GM19452 (cell line): ENCODE measurements around the gene S100A1.
A peak's percentile ranks its signal among the peaks of the same experiment; 100 is the strongest.
"Not testable (repeated sequence)": the region's sequence is repeated elsewhere in the genome, so short reads cannot be mapped to it uniquely, and the experiment has no call there.

Source experiments
- ATAC-seq: cut with Tn5 transposase; IDR thresholded peaks from one replicate; pipeline ENCODE4 v1.9.1; 2021; ENCODE audit not compliant: unreplicated experiment

The S100A1 gene

DNA sequence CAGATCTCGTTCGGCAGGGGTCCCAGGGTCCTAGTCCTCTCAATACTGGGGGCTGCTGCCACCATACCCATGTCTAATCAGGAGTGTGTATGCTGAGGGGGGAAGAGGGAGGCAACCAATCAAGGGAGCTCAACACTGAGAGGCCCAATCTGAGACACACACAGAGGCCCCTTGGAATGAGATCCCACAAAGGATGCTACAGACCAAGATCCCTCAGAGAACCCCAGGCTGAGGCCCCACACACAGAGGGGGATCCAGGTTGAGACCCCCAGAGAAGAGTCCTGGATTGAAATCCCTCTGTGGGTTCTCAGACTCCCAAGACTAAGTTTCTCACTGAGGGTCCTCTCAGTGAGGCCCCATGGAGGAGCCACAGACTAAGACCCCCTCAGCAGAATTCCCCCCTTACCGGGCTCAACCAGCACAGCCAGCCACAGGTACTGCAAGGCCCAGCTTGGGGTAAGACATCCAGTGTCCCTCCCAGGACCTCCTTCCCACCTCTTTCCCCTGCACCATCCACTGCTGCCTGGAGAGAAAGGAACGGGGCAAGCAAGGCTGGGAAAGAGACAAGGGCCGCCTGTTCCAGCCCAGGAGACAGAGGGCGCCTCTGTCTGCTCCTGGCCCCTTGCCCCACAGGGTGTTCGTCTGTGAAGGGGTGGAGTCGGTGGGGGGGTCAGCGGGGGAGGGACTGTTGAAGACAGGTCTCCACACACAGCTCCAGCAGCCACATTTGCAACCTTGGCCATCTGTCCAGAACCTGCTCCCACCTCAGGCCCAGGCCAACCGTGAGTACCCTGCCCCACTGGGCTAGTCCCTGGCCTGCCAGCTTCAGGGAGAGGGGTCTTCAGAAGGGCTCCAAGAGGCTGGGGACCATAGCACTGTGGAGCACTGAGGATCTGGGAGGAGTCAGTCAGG lies at the start of gene S100A1:
Gene S100A1, plus strand, starts transcription at position 720 of the 912 bp plus-strand sequence. CDS start 2,088 bp downstream, outside the sequence.
- ATAC-seq: no peak

DNA sequence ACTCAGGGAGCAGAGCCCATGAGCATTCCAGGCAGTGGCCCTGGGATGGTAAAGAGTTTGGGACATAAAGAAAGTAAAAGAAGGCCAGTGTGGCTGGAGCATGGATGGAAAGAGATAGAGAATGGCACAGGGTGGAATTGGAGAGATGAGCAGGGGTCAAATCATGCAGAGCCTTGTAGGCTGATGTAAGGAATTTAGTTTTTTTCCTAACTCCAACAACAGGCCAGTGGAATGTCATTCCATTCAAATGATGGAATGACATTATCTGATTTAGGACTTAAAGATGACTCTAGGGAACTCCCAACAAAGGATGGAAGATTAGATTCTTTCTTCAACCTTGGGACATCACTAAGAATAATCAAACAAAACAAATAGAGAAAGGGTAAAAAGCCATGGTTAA lies 49.7 kb upstream of the S100A1 start:
- ATAC-seq: no peak

DNA sequence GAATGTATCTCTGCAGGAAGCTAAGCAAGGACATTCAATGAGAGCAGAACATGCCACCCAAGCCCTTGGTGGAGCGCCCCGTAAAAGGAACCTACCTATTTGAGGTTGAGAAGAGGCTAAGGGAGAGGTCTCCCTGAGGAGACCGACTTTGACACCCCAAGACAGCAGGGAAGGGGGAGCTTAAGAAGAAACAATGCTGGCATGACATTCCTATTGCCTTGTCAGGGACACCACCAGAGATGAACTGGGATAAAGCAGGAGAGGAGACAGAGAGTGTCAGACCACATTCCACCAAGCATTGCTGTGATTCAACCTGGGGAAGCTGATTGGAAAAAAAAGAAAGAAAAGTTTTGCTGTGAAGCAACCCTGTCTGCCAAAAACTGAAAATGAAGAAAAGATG lies 49.3 kb upstream of the S100A1 start:
- no peak for ATAC-seq

DNA sequence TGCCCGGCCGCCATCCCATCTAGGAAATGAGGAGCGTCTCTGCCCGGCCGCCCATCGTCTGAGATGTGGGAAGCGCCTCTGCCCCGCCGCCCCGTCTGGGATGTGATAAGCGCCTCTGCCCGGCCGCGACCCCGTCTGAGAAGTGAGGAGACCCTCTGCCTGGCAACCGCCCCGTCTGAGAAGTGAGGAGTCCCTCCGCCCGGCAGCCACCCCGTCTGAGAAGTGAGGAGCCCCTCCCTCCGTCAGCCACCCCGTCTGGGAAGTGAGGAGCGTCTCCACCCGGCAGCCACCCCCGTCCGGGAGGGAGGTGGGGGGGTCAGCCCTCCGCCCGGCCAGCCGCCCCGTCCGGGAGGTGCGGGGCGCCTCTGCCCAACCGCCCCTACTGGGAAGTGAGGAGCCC lies 45.4 kb upstream of the S100A1 start:
- not testable (repeated sequence) for ATAC-seq

DNA sequence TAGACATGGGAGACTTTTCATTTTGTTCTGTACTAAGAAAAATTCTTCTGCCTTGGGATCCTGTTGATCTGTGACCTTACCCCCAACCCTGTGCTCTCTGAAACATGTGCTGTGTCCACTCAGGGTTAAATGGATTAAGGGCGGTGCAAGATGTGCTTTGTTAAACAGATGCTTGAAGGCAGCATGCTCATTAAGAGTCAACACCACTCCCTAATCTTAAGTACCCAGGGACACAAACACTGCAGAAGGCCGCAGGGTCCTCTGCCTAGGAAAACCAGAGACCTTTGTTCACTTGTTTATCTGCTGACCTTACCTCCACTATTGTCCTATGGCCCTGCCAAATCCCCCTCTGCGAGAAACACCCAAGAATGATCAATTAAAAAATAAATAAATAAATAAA lies 44.7 kb upstream of the S100A1 start:
- not testable (repeated sequence) for ATAC-seq

DNA sequence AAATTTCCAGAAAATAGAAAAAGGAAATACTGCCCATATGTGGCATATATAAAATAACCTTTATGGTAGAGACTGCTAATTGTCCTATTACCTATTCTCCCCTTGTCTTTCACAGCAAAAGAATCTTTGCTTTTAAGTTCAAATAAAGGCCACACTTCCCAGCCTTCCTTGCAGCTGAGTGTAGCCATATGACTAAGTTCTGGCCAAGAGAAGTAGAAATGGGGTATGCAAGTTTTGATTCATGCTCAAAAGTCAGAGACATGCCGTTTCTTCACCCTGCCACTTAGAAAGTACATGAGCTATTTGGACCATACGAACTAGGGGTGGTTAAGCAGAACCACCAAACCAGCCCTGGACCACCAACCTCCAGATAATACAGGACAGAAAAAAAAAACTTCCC lies 44.3 kb upstream of the S100A1 start:
- no peak for ATAC-seq

DNA sequence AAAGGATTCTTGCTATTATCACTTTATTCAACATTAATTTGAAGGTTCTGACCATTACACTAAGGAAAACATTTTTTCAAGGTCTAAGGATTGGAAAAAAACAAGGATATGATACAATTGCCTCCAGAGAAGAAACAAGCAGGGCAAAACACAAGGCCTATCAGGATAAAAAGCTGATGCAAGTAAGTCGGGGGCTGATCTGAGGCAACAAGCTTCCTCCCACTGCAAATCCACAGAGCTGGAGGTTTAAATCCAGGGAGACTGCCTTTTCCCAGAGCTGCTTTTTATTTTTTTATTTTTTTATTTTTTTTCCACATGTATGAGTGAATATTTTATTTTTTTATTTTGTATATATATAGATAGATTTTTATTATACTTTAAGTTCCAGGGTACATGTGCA lies 43.2 kb upstream of the S100A1 start:
- no peak for ATAC-seq

DNA sequence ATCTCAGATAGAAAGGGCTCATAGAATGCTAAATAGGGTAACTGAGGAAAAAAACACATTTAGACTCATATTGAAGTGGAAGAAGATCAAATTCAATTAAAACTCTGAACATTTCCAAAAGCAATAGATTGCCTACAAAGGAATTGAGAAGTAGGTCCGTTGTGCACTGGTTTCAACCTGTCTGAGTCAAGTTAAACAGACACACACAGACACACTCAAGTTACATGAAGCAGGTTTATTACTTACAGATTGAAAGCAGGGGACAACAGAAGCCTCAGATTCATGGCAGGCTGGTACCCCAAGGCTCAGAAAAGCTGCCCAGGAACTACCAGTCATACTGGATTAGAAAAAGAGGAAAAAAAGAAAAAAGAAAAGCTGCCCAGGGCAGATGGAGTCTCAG lies 41.9 kb upstream of the S100A1 start:
- no peak for ATAC-seq

DNA sequence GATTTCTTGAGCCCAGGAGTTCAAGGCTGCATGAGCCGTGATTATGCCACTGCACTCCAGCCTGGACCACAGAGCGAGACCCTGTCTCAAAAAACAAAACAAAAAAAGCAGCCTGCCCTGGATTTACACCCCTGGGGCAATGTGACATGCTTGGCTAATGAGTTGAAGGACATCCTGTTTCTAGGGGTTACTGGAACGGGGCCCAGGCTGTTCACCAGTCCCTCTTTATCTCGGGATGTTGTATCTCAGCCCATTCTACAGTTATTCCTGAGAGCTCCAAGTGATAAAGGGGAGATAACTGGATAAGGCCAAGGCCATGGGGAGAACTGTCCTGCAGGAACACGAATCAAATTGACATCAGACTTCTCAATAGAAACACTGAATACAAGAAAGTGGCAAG lies 40.9 kb upstream of the S100A1 start:
- no peak for ATAC-seq

DNA sequence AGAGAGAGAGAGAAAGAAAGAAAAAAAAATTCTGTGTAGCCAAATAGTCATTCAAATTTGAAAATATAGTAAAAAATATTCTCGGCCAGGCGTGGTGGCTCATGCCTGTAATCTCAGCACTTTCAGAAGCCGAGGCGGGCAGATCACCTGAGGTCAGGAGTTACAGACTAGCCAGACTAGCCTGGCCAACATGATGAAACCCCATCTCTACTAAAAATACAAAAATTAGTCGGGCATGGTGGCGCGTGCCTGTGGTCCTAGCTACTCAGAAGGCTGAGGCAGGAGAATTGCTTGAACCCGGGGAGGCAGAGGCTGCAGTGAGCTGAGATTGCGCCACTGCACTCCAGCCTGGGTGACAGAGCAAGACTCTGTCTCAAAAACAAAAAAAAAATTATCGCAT lies 40.2 kb upstream of the S100A1 start:
- ATAC-seq: not testable (repeated sequence)

DNA sequence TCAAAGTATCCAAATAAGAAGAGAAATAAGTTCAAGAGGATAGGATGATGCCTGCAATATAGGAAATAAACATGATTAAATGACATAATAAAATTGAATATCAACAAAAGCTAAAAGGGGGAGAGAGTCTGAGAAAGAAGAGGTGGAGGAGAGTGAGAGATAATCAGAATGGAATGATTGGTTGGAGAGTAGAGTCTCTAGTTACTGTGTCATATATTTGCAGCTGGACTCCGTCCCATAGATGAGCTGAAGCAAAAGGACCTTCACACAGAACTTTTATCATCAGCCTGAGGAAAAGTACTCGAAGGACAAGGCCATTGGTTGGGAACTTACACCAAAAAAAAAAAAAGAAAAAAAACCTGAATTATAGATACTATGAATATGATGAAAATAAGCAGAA lies 39.8 kb upstream of the S100A1 start:
- ATAC-seq: no peak

DNA sequence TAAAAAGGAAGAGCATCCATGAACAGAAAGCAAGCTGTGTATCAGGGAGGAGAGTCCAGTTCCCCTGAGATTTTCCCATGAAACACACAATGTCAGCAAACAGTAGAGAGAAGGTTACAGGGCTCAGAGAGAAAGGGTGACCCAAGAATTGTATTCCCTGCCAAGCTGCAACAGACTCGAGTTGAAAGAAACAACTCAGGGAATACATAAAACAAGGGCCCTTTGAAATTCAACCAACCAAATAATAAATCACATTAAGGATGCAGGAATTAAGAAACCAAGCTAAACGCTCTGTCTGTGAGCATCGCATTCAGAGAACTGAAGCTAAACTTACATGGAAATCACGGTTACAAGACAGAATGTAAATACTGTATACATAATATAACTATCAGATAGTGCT lies 35.5 kb upstream of the S100A1 start:
- ATAC-seq: no peak

DNA sequence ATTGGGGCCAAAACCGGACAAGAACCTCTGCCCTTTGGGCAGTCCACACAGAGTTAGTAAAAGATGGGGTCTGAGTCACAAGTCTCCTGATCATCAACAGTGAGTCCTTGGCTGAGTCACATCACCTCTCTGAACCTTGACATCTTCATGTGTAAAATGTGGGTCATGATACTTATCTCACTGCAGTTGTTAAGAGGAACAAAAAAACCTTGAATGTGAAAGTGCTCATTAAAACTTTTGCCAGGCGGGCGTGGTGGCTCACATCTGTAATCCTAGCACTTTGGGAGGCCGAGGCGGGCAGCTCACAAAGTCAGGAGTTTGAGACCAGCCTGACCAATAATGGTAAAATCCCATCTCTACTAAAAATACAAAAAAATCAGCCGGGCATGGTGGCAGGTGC lies 31.0 kb upstream of the S100A1 start:
- no peak for ATAC-seq

DNA sequence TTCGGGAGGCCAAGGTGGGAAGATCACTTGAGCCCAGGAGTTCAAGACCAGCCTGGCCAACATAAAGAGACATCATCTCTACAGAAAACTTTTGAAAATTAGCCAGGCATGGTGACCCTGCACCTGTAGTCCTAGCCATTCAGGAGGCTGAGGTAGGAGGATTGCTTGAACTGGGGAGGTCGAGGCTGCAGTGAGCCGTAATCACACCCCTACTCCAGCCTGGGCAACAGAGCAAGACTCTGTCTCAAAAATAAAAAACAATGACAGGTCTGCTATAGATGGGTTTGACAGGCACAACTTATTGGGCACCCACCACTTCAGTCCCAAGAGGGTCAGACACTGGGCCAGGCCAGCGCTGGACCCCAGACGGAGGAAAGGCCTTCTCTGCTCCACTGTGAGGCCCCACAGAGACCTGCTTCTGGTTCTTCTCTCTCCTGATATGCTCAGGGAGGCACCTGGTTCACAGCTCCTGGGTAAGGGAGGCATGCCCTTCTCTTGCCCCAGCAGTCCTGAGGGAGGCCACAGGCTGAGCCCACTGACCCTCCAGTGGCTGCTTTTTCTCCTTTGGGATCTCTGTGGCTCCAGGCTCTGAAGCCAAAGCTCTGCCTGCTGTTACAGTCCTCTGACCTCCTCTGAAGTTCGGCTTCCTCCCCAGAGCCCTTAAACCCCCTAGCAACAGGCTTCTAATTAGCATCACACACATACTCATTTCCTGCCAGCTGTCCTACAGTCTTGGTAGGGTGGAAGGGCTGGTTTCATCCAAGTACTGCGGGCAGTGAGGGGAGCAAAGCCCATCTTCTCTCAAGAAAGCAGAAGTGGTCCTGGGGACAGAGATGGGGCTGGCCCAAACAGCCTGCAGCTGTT lies 29.7 kb upstream of the S100A1 start:
- peak; percentile 96 for ATAC-seq

DNA sequence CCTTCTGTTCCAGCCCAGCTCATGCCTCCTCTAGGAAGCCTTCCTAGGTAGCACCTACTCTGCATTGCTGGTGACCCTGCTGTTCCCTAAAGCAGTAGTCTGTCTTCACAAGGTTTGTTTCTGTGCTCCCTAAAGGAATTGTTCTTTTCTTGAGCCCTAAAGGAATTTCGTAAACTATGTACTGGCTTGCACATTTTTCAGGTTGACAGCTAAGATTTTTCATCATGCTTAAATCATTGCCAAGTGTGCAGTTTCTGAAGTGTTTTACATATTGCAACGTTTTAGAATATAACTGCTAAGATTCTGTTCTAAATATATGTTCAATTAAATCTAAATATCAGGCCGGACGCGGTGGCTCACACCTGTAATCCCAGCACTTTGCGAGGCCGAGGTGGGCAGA lies 28.4 kb upstream of the S100A1 start:
- ATAC-seq: no peak

DNA sequence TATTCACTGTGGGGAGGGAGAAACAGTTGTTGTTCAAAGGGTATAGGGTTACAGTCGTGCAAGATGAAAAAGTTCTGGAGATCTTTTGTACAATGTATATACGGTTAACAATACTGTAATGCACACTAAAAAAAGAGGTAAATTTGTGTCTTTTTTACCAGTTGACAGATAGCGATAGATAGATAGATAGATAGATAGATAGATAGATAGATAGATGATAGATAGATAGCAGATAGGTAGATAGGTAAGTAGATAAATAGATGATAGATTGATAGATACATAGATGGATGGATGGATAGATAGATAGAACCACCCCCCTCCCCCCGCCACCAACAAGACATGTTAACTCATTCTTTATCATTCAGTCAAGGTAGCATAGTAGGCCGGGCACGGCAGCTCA lies 25.5 kb upstream of the S100A1 start:
- ATAC-seq: no peak

DNA sequence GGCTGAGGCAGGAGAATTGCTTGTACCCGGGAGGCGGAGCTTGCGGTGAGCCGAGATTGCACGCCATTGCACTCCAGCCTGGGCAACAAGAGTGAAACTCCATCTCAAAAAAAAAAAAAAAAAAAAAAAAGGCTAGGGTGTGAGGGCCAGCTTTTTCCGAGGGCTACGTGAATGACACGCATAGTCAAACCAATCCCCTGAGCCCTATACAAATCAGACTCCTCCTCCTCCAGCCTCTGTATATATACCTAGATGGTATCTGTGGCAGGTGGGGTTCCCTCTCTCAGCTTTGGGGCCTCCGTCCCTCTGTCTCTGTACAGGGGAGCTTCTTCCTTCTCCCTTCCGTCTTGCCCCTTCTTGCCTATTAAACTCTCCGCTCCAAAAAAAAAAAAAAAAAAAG lies 22.0 kb upstream of the S100A1 start:
- ATAC-seq: no peak

DNA sequence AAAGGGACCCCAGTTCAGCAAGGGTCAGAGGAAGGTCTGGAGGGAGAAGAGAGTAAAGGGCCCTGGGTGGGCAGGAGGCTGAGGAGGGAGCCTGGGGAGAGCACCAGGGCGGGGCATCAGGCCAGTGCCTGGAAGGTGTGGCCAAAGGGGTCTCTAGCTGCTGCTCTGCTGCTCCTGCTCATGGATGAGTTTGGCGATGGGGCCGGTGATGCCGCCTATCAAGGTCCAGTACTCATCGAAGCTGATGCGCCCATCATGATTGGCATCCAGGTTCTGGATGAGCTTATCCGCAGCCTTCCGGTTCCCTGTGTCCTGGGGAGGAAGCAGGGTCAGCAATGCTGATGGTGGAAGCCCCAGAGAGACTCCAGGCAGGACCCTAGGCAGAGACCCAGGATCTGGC lies 20.9 kb upstream of the S100A1 start:
- ATAC-seq: no peak

DNA sequence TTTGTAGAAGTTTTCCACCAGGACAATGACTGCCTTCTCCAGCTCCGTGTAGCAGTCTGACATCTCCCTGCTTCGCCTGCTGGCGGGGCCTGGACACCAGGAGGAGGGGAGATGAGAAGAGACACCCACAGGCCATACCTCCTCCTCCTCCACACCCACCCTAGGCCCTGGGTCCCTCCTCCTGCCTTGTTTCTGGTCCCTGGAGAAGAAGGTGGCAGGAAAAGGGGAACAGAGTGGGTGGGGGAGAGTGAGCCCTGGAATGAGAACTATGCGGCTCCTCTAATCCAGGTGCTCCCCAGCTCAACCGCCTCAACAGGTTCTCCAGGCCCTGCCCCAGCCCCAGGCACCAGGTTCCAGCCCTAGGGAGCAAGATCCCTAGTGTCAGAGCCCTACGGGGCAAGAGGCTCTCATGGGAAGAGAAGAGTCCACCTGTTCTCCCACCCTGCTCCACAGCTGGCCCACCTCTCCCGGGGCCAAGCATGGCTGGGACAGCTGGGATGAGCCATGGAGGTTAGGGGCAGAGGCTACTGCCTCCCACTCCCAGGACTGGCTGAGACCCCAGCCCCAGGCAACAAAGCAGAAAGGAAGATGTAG lies 20.0 kb upstream of the S100A1 start:
- no peak for ATAC-seq

DNA sequence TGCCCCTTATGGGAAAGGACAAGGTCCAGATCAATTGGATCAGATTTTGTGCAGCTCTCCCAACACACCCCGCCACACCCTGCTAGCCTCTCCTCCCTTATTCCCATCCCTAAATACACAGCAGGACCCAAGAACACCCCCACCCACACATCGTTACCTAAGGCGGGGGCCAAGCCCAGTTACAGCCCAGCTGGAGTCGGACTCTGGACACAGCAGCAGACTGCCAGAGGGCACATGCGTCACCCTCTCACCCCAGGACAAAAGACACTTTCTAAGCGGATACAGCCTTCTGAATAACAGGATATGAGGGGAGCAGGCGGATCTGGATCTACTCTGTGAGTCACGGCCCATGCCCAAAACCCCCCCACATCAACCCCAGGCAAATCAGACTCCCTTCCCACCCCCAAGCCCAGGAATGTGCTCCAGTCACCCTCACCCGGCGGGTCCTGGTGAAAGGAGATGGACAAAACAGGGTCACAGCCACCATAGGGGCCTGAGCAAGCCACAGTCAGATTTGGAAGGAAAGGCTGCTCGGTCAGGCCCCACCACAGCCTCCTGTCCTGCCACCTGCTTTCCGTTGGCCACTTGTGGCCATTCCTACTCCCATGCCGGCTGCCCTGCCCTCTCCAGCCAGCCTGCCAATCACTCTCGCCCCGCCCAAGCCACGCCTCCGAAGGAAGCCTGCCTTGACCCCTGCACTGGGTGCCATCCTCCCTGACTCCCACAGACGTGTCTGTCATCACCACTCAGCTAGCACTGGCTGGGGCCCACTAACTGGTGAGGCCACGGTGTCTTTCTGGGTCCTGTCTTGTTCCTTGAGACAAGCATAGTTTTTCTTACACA lies 19.3 kb upstream of the S100A1 start:
- ATAC-seq: no peak

DNA sequence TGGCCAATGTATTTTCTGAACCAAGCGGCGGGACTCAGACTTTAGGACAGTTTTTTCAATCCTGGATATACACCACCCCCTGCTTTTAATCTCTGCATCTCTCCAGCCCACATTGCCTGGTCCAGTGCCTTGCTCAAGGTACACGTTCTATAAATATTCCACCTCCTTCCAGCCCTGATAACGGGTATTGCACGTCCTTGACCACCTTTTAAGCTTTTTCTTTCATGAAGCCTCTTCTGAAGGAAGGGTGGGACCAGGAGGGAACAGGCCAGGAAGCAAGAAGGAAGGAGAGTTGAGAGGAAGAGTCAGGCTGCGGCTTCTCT lies 18.7 kb upstream of the S100A1 start:
- ATAC-seq: no peak
